Measurements from ENCODE around the gene KRT17.
"Not testable (repeated sequence)": the region's sequence is repeated elsewhere in the genome, so short reads cannot be mapped to it uniquely, and the experiment has no call there.

Gene KRT17

GRCh38 chr17:41635121-41636097 is 11.0 kb upstream of the KRT17 start:
- in situ Hi-C loops (cut with HindIII; ENCODE audit: low sequenced_read_pairs), result no loop called here

- in situ Hi-C loops (cut with HindIII; ENCODE audit: low sequenced_read_pairs), result no loop called here
These were observed 10.3 kb upstream of the KRT17 start for GRCh38 chr17:41634639-41635038.

- in situ Hi-C loops (cut with HindIII; ENCODE audit: low sequenced_read_pairs), result no loop called here
These were observed 9.3 kb upstream of the KRT17 start for GRCh38 chr17:41633556-41634199.

GRCh38 chr17:41632482-41633105 is 8.2 kb upstream of the KRT17 start:
- in situ Hi-C loops (cut with HindIII; ENCODE audit: low sequenced_read_pairs), result no loop called here

GRCh38 chr17:41631898-41632285 is 7.5 kb upstream of the KRT17 start:
- in situ Hi-C loops (cut with HindIII; ENCODE audit: low sequenced_read_pairs), result no loop called here

- in situ Hi-C loops (cut with HindIII; ENCODE audit: low sequenced_read_pairs), result no loop called here
These were observed 6.9 kb upstream of the KRT17 start for GRCh38 chr17:41631025-41631897.

GRCh38 chr17:41629826-41630670 is 5.7 kb upstream of the KRT17 start:
- in situ Hi-C loops (cut with HindIII; ENCODE audit: low sequenced_read_pairs), result no loop called here

GRCh38 chr17:41629316-41629715 is 4.9 kb upstream of the KRT17 start:
- in situ Hi-C loops (cut with HindIII; ENCODE audit: low sequenced_read_pairs), result no loop called here

GRCh38 chr17:41628621-41629255 is 4.4 kb upstream of the KRT17 start:
- in situ Hi-C loops (cut with HindIII; ENCODE audit: low sequenced_read_pairs), result not testable (repeated sequence)

- in situ Hi-C loops (cut with HindIII; ENCODE audit: low sequenced_read_pairs), result not testable (repeated sequence)
These were observed 3.6 kb upstream of the KRT17 start for GRCh38 chr17:41628073-41628370.

GRCh38 chr17:41627316-41628072 is 3.1 kb upstream of the KRT17 start:
- in situ Hi-C loops (cut with HindIII; ENCODE audit: low sequenced_read_pairs), result no loop called here

GRCh38 chr17:41626914-41627295 is 2.5 kb upstream of the KRT17 start:
- in situ Hi-C loops (cut with HindIII; ENCODE audit: low sequenced_read_pairs), result not testable (repeated sequence)

GRCh38 chr17:41626028-41626913 is 1.9 kb upstream of the KRT17 start:
- in situ Hi-C loops (cut with HindIII; ENCODE audit: low sequenced_read_pairs), result not testable (repeated sequence)

GRCh38 chr17:41625602-41626001 is 1.2 kb upstream of the KRT17 start:
- in situ Hi-C loops (cut with HindIII; ENCODE audit: low sequenced_read_pairs), result no loop called here

GRCh38 chr17:41623184-41623861 is 1.1 kb downstream of the KRT17 start:
- in situ Hi-C loops (cut with HindIII; ENCODE audit: low sequenced_read_pairs), result not testable (repeated sequence)

GRCh38 chr17:41622340-41623183 is 1.8 kb downstream of the KRT17 start:
- in situ Hi-C loops (cut with HindIII; ENCODE audit: low sequenced_read_pairs), result not testable (repeated sequence)

Measured in endothelial cell of hepatic sinusoid (primary cell).